GM18868 (cell line): ENCODE results near the gene SAP130.

ENCODE experiments used
- ATAC-seq: cut with Tn5 transposase; IDR thresholded peaks from one replicate; pipeline ENCODE4 v1.9.1; 2021; ENCODE audit warnings: mild to moderate bottlenecking, moderate library complexity; ENCODE audit not compliant: unreplicated experiment

The SAP130 gene

DNA sequence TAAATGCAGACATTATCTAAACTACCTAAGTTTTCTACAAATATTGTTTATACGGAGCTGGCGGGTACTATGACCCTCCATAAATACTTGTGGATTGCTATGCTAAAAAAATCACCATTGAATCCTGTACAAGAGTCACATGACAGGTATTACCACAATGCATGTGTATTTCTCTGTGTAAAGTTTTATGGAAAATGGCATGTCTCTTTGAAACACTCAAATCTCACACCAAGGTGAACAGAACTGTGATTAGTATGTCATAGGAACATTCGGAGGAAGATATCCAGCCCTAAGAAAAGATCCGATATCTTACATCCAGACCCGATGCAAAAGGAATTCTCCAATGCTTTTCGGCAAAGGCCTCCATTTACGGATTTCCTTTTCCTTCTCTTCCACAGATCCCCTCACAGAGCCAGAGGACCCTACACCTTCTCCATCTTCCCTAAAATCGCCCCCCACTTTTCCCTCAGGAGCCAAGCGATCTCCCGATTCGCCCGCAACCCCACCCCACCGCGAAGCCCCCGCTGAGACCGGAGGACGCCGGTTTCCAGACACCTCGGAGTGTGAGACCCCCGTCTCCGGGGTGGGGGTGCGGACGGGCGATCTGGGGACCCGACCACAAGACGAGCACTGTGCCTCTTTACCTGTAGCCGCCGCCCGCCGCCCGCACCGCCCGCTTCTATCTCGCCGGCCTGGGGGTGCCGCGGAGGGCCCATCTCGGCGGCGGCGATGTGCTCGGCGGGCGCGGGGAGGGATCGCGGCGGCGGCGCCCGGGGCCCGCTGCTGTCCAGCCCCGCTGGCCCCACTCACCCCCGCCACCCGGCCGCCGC is 1.2 kb downstream of the SAP130 start:
- ATAC-seq, result peak; percentile 1

DNA sequence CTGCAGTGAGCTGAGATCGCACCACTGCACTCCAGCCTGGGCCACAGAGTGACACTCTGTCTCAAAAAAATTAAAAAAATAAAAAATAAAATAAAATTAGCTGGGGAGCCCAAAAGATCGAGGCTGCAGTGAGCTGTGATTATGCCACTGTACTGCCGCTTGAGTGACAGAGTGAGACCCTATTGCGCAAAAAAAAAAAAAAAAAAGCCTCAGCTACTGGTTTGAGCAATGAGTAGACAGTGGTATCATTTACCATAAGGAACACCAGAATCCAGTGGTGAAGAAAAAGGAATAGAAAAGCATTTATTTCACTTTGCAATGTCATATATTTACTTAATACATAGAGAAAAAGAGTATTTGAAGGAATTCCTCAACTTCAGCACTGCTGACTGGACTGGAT is 3.0 kb downstream of the SAP130 start:
- ATAC-seq, result no peak

DNA sequence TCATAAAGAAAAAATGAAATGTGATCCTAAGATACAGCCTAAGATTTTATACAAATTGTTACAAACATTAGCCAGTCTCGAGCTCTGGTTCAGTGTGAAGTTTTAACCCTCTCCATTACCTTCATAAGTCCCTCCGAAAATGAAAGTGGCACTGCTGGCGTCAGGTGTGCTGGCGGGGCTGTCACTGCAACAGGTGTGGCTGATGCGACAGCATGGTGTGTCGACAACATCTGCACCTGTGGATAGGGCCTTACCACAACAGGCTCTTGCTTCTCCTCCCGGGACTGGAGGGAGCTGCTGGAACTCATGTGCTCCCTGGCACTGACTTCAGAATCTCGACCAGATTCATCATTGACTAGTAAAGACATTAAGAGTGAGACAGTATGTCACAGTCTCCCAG is 10.3 kb downstream of the SAP130 start:
- no peak for ATAC-seq

DNA sequence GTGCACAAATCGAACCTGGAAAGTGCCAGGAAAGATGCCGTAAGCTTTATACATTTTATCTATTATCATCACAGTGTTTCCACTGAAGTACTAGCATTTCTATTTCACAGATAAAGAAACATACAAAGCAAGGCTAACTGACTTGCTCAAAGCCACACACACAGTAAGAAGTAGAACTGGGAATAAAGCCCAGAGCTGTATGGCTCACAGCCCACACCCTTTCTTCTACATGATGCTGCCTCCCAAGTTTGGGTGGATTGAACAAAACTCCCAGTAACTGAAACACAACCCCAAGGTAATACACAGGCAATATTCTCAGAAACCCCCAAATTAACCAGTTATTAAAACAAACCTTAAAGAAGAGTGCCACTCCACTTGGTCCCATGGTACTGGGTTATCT is 11.2 kb downstream of the SAP130 start:
- no peak for ATAC-seq

DNA sequence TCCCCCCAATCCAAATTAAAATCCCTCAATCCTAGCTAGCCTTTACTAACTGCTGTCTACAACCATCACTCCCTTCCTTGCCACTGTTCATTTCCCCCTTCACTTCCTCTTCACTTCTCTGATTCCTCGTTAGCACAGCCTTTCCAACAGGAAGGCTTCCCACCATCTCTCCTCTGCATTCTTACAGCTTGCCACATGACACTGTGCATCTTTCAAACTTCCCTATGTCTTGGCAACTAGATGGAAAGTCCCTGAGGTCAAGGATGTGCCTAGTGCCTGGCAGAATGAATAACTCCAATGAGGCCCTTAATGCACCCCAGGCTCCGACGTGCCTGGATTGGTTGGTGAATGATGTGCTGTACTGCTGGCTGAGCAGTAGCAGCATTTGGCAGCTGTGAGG is 15.2 kb downstream of the SAP130 start:
- no peak for ATAC-seq

DNA sequence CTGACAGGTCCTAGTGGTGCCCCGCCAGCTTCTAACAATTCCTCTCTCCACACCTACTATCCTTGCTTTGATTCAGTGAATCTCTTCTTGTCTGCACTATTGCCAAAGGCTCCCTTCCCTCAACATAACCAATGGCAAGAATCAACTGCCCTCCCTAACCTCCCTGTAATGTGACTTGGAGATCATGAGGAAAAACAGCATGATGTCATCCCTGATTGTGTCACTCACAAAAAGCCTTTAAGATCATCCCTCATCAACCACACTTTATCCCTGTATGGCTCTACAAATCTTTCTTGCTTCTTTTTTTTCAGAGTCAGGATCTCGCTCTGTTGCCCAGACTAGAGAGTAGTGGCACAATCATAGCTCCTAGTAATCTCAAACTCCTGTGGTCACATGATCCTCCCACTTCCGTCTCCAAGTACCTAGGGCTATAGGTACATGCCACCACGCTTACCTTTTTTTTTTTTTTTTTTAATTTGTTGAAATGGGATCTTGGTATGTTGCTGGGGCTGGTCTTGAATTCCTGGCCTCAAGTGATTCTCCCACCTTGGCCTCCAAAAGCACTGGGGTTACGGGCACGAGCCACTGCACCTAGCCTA is 19.7 kb downstream of the SAP130 start:
- ATAC-seq, result no peak

DNA sequence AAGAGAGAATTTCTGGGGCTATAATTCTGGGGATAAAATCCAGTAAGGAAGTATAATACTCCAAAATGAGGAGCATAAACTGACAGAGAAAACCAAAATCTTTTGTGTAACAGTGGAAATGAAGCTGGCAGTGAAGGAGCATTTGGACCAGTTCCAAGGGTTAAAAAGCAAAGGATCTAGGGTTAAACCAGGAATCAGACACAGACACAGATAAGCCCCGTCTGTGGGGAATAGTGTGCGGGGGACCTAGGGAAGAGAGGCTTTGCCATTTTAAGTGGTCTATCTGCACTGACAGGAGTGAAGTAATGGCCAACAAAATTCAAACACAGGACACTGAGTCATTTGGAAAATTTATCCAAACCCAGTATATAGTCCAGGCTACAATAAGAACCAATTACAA is 23.4 kb downstream of the SAP130 start:
- ATAC-seq, result no peak

DNA sequence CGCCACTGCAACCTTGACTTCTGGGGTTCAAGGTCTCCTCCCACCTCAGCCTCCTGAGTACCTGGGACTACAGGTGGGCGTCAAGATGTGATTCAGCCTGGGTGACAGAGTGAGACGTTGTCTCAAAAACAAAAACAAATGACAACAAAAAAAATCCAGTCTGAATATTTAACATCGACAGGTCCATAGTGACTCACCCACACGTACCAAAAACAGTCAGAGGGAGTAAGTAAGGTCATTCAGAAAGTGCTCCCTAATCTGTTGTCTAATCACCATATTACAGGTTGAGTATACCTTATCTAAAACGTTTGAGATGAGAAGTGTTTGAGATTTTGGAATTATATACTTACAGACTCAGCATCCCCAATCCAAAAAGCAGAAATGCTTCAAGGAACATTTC is 24.4 kb downstream of the SAP130 start:
- no peak for ATAC-seq

DNA sequence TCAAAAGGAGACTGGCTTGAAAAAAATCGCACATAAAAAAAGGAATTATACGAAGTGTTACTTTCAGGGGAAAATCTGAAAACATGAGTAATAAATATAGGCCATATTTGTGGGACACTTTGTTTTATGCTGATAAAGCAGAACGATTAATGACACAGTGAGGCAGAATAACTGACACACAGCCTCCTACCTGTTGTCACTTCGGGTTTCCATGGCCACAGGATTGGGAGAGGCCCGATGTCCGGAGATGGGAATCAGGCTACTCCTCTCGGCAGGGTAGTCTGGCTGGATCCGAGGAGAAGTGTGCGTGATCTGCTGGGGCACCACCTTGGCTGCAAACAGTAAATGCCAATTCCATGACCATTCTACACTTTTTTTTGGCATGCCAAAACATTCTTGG is 31.7 kb downstream of the SAP130 start:
- no peak for ATAC-seq

DNA sequence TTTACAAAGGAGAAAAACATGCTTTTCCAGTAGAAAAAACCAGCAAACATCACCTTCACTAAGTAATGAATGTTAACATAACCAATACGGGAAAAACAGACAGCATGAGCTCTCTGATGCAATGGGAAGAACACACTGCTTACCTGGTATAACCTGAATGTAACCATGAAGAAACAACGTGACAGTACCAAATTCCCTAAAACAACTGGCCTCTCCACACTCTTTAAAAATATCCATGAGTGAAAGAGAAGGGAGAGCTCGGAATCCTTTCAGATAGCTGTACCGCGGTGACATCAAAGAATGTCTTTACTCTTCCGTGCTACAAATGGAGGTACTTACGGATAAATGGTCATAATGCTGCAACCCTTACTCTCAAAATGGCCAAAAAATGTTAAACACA is 32.1 kb downstream of the SAP130 start:
- ATAC-seq, result no peak

DNA sequence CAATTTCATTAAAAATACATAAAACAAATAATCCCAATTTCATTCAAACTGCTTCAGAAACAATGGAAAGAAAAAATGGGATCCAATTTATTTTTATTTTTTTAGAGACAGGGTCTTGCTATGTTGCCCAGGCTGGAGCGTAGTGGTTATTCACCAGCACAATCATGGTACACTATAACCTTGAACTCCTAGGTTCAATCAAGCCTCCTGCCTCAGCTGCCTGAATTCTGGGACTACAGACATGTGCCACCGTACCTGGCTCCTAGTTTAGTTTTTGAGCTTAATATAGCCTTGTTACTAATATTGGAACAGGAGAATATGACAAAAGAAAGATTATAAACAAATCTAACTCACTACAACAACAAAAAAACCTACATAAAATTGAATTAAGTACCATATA is 34.2 kb downstream of the SAP130 start:
- no peak for ATAC-seq

DNA sequence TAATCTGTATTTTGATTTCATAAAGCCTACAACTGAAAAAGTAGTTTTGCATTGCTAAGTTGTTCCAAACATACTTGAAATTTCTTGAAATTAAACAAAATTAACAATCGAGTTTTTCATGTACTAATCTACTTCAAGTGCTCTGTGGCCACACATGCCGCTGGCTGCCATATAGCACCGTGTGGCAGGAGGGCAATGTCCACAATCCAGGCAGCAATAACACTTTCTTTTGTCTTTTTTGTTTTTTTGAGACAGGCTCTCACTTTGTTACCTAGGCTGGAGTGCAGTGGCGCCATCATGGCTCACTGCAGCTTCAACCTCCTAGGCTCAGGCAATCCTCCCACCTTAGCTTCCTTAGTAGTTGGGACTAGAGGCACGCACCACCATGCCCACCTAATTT is 36.1 kb downstream of the SAP130 start:
- ATAC-seq, result no peak

DNA sequence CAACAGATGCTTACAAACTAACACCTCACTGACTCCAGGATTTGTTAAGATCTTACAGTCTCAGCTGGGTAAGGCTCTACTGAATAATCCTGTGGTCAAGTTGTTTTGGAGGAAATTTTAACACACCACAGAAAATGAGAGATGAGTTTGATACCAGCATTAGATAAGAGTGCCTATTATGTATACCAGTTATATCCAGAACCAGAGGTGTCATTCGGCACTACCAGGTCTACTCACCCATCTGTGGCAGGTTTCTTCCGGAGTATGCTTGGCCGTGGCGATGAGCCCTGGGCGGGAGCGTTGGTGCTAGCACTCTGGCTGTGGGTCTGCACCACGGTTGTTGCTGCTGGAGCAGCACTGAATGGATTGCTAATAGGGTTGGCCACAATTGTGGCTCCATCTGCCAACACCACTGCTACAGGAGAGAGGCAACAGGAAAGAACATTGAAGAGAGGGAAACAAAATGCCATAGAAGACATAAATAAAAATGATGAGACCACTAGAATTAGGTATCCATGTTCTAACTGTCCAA is 41.2 kb downstream of the SAP130 start:
- no peak for ATAC-seq

DNA sequence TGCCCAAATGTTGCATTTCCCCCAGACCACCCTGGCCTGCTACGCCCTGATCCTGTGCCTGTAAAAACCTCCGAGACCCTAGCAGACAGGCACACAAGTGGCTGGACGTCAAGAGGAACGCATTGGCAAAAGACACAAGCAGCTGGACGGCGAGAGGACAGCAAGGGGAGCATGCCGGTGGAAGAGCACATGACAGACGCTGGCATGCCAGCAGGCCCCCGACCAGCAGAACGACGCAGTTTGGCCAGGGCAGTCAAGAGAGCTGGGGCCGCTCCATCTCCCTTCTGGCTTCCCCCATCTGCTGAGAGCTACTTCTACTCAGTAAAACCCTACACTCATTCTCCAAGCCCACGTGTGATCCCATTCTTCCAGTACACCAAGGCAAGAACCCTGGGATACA is 42.1 kb downstream of the SAP130 start:
- ATAC-seq, result no peak

DNA sequence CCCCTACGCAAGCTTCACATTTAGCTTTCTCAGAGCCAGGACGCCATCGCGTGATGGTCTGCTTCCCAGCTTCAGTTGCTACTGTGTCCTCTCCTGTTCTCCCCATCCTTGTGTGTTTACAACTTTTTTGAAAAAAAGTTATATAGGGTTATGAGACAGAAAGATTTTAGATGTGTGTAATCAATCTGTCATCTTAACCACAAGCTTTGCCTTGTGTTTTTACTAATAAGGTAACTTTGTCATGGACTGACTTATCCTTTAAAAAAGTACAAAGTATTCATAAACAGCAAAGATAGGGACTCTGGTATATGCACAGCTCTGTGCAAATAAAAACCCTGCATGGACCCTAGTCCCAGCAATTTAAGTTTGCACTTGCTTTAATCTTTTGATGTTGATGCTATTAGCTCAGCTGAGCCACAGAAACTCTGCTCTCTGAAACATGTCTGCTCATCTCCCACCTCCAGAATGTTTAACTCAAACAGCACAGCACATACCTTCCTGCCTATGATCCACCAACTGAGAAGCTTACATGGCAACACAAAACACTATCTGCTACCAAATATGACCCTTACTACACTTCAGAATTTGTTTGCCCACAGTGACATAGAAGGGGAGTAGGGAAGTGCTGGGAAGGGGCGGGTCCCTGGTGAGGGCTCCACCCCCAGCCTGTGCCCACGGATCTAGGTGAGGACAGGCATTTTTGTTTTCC is 42.7 kb downstream of the SAP130 start:
- ATAC-seq, result no peak

DNA sequence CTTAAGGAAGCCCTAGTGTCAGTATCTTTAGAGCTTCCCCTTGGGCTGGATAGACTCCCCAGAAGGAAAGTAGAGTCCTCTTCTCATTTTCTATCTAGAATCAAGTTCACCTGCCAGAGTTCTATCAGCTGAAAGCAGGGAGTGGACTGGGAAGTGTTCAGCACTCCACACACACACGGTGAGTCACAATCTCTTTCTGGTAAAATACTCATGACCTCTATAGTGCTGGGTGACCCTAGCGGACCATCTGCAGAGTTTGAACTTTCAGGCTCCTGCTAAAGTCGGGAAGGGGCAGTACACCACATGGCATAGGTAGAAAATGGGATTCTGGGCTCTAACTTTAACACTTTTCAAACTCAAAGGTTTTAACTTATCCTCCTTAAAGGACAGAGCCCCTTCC is 43.3 kb downstream of the SAP130 start:
- ATAC-seq, result no peak

DNA sequence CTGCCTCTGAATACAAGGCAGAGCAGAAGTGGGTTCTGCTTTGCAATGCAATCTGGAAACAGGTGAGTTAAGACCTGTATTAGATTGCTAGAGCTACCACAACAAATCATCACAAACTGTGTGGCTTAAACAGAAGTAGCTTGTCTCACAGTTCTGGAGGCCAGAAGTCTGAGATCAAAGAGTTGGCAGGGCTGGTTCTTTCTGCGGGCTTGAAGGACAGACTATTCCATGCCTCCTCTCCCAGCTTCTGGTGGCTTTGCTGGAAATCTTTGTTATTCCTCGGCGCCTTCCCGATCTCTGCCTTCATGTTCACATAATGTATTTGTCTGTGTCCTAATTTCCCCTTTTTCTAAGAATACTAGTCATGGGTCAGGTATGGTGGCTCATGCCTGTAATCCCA is 58.4 kb downstream of the SAP130 start:
- no peak for ATAC-seq

DNA sequence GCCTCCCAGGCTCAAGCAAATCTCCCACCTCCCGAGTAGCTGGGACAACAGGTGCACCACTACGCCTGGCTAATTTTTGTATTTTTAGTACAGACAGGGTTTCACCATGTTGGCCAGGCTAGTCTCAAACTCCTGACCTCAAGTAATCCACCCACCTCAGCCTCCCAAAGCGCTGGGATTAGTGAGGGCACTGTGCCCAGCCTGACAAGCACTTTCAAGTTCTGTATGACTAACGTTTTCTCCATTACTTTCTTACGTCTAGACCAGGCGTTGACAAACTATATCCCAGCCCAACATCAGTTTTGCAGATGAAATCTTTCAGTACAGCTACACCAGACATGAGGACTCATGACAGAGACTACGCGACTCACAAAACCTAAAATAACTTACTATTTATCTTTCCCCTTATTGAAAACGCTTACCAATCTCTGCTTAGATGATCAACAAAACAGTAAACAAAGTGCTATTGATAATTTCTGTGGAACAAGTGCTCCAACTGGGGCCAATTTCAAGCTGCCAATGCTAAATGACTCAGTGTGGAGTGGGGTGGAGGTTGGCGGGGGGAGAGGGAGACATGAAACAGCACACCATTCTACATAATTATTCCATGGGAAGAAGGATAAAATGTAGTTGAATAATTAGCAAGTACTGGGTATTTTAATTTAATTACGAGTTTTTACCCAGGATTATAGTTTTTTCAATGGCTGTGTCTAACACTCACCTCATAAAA is 59.1 kb downstream of the SAP130 start:
- no peak for ATAC-seq

DNA sequence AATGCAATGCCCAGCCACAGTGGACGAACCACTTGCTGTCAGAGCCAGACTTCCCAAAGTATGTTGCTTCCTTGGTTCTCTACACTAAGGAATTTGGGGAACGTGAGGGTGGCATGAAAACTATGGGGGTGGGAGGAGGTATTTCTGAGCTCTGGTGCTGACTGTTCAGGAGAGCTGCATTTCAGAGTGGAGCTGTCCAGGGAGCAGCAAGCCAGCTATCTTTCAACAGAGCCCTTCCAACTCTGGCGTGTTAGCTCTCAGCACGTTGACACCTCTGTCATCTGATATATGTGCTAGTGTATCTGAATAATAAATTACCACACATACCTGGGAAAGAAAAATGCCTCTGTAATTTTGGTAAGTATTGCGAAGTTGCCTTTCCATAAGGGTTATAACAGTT is 66.1 kb downstream of the SAP130 start:
- ATAC-seq, result no peak

DNA sequence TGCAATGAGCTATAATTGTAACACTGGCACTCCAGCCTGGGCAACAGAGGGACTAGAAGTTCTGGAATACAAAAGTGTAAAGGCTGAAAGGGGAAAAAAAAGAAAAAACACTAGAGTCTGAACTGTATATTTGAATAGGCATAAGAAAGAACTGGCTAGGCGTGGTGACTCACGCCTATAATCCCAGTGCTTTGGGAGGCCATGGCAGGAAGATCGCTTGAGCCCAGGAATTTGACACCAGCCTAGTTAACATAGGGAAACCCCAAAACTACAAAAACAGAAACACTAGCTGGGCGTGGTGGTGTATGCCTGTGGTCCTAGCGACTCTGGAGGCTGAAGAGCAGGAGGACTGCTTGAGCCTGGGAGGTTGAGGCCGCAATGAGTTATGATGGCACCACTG is 70.6 kb downstream of the SAP130 start:
- no peak for ATAC-seq

DNA sequence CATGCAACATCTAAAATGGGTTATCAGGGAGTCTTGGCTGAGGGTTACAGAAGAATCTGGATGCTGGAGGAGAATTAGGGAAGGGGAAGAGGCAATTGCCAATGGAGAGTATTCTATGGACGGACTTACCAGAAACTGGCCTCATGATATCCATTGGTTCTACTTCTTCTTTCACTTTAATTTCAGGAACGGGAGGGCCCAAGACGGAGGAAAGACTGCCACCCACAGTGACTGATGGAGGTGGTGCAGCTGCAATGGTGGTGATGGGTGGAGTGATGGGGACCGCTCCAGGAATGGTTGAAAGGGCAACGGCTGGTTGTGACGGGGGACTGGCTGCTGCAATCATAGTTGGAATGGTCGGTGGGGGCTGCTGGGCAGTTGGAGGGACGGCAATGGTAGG is 73.0 kb downstream of the SAP130 start:
- no peak for ATAC-seq
